Keratinocyte (primary cell): Measurements from ENCODE around the gene CLEC3B. TPM values are rescaled to one million over a fixed set of nuclear protein-coding genes. Genes with fewer than 3 reads are reported as not detected.

ENCODE experiments used
- DNase-seq: peaks from one replicate; pipeline ENCODE4 v3.0.0-alpha.2; 2011; ENCODE audit warnings: low read depth, missing footprints, low spot score
- FAIRE-seq: peaks from 2 replicates; lab custom pipeline; 2011; peaks lifted over from hg19 to GRCh38; lab: Jason Lieb, UNC
- H2AFZ ChIP-seq: 2 replicates; pipeline ENCODE4 v1.6.0; 2012; ENCODE audit warnings: low read length, control low read depth, inconsistent platforms; ENCODE audit not compliant: control insufficient read depth
- H3K27ac ChIP-seq: 2 replicates; pipeline ENCODE4 v1.5.1; 2011; ENCODE audit warnings: low read length; ENCODE audit not compliant: control insufficient read depth, insufficient read depth
- H3K27me3 ChIP-seq: 3 replicates; pipeline ENCODE4 v1.6.0; 2011; ENCODE audit warnings: low read length; ENCODE audit not compliant: control insufficient read depth, insufficient read depth; ENCODE audit errors: extremely low read depth
- H3K36me3 ChIP-seq, 2 experiments: 2 replicates in 1 of 2; 3 replicates in 1 of 2; pipeline ENCODE4 v1.5.1; 2011; ENCODE audit warnings: low read length in 2 of 2, mild to moderate bottlenecking in 1 of 2; ENCODE audit not compliant: control insufficient read depth in 2 of 2, insufficient read depth in 2 of 2; ENCODE audit errors: extremely low read depth in 1 of 2
- H3K4me1 ChIP-seq: 3 replicates; pipeline ENCODE4 v1.5.1; 2011; ENCODE audit warnings: low read length; ENCODE audit not compliant: control insufficient read depth, insufficient read depth; ENCODE audit errors: extremely low read depth
- H3K4me2 ChIP-seq: 3 replicates; pipeline ENCODE4 v1.6.0; 2011; ENCODE audit warnings: low read depth, low read length; ENCODE audit not compliant: control insufficient read depth, insufficient read depth; ENCODE audit errors: extremely low read depth
- H3K4me3 ChIP-seq, 3 experiments: fragments of 200-600 bp in 1 of 3; sonication (generic) in 1 of 3; 2 replicates in 2 of 3; 3 replicates in 1 of 3; pipeline ENCODE4 v1.5.1; 2011 to 2016; ENCODE audit warnings: low read length in 3 of 3, mild to moderate bottlenecking in 3 of 3, control low read depth in 2 of 3, inconsistent platforms in 1 of 3, low read depth in 1 of 3, mixed read lengths in 1 of 3, mixed run types in 1 of 3, moderate library complexity in 1 of 3; ENCODE audit not compliant: control insufficient read depth in 2 of 3, insufficient read depth in 2 of 3; ENCODE audit errors: extremely low read depth in 1 of 3
- H3K79me2 ChIP-seq: 2 replicates; pipeline ENCODE4 v1.6.0; 2012; ENCODE audit warnings: low read length; ENCODE audit not compliant: control insufficient read depth, insufficient read depth
- H3K9ac ChIP-seq: 3 replicates; pipeline ENCODE4 v1.6.0; 2011; ENCODE audit warnings: low read length; ENCODE audit not compliant: control insufficient read depth, insufficient read depth; ENCODE audit errors: extremely low read depth
- H3K9me1 ChIP-seq: 3 replicates; pipeline ENCODE4 v1.6.0; 2011; ENCODE audit warnings: low read length; ENCODE audit not compliant: control insufficient read depth, insufficient read depth; ENCODE audit errors: extremely low read depth
- H3K9me3 ChIP-seq: 2 replicates; pipeline ENCODE4 v1.5.1; 2012; ENCODE audit warnings: low read depth, low read length; ENCODE audit not compliant: control insufficient read depth
- H4K20me1 ChIP-seq: 3 replicates; pipeline ENCODE4 v1.6.0; 2011; ENCODE audit warnings: low read length; ENCODE audit not compliant: control insufficient read depth, insufficient read depth; ENCODE audit errors: extremely low read depth
- EZH2 ChIP-seq: IDR thresholded peaks from one replicate; pipeline ENCODE4 v1.6.1; 2012; ENCODE audit warnings: inconsistent platforms, mild to moderate bottlenecking, low read length, moderate library complexity
- dilution Hi-C: fragments of 300-500 bp; cut with MboI; formaldehyde crosslinking; loops from one replicate; pipeline ENCODE4 v1.7.0; 2020; ENCODE audit warnings: low sequenced_read_pairs; ENCODE audit not compliant: extremely low pct_ligation_motif_present
- polyA minus RNA-seq, 3 experiments: library from RNA; depleted of rRNA, polyadenylated mRNA; stranded (reverse); fragments of >200 nt; gene quantifications; 1 replicate in 1 of 3; 2 replicates in 1 of 3; 3 replicates in 1 of 3; pipeline ENCODE4 v1.2.3, GENCODE V29; 2011
- polyA plus RNA-seq, 5 experiments: library from polyadenylated mRNA; depleted of rRNA in 3 of 5; stranded (reverse) in 3 of 5; stranded (forward) in 1 of 5; unstranded in 1 of 5; fragments of >200 nt; gene quantifications; 1 replicate in 1 of 5; 2 replicates in 3 of 5; 3 replicates in 1 of 5; pipeline versions ENCODE4 v1.2.1 to v1.2.3, GENCODE V29; 2011 to 2012; ENCODE audit warnings: missing spikeins in 2 of 5, low read depth in 1 of 5, low replicate concordance in 1 of 5
- TF ChIP-seq, protein P1 (sequence below), 3 experiments: IDR thresholded peaks in 1 of 3; conservative IDR thresholded peaks in 1 of 3; optimal IDR thresholded peaks in 1 of 3; 2 replicates in 2 of 3; 3 replicates in 1 of 3; pipeline versions ENCODE3 to v1.5.1; 2011; ENCODE audit warnings: low read length in 3 of 3, mild to moderate bottlenecking in 3 of 3, moderate library complexity in 2 of 3, control low read depth in 1 of 3, inconsistent platforms in 1 of 3; ENCODE audit not compliant: insufficient read depth in 2 of 3; ENCODE audit errors: extremely low read depth in 1 of 3

CLEC3B gene, protein sequence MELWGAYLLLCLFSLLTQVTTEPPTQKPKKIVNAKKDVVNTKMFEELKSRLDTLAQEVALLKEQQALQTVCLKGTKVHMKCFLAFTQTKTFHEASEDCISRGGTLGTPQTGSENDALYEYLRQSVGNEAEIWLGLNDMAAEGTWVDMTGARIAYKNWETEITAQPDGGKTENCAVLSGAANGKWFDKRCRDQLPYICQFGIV
- polyA plus RNA-seq: 0.08 TPM in 1 of 3 replicates, not detected in the others
- not detected for polyA plus RNA-seq (2011; ENCODE audit: low read depth)
- not detected in 2 replicates for polyA plus RNA-seq (2011; cell fraction: cytosol; rRNA removed)
- 0.16 TPM in 1 of 2 replicates, not detected in the other for polyA plus RNA-seq (2011; cell fraction: nucleus; rRNA removed)
- polyA plus RNA-seq (2012; ENCODE audit: low replicate concordance): not detected in 2 replicates
- polyA minus RNA-seq: 0.20 TPM in 1 of 3 replicates, not detected in the others
- polyA minus RNA-seq (2011; cell fraction: cytosol; rRNA and poly(A)+ RNA removed): not detected
- 0.63 TPM in 1 of 2 replicates, not detected in the other for polyA minus RNA-seq (2011; cell fraction: nucleus; rRNA and poly(A)+ RNA removed)

DNA sequence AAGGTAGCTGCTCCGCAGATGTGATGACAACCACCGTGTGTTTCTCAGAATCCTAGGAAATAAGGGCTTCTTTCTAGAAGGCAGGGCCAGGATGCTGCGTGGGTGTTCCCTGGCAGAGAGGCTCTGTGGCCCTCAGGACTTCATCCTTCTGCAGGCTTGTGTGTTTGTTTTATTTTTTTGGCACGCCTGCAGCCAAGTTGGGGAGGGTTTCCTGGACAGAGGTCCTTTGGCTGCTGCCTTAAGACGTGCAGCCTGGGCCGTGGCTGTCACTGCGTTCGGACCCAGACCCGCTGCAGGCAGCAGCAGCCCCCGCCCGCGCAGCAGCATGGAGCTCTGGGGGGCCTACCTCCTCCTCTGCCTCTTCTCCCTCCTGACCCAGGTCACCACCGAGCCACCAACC is at the start of gene CLEC3B:
TSS of gene CLEC3B (plus strand) at position 266 of the 400 bp plus-strand sequence. CDS start at position 326, 60 bp downstream.
- Histone ChIP-seq H2AFZ (no peak within 1 kb of the TSS), H3K4me3 (no peak within 1 kb of the TSS), H3K4me1 (peaks cover 4% of the 10 kb centered on the region), H3K9me3 (no peaks in the 10 kb centered on the region), H3K4me2 (no peak within 1 kb of the TSS), H3K9ac (no peak within 1 kb of the TSS), H3K79me2 (no peaks in the 10 kb centered on the region), H3K27ac (no peak within 1 kb of the TSS), H3K36me3 (no peaks in the 10 kb centered on the region), H3K9me1 (no peaks in the 10 kb centered on the region), H3K27me3 (no peaks in the 10 kb centered on the region), H4K20me1 (no peaks in the 10 kb centered on the region)
- FAIRE-seq (no peak), DNase-seq (no peak)
- dilution Hi-C loops: no loop called here
- TF ChIP-seq, protein P1, sequence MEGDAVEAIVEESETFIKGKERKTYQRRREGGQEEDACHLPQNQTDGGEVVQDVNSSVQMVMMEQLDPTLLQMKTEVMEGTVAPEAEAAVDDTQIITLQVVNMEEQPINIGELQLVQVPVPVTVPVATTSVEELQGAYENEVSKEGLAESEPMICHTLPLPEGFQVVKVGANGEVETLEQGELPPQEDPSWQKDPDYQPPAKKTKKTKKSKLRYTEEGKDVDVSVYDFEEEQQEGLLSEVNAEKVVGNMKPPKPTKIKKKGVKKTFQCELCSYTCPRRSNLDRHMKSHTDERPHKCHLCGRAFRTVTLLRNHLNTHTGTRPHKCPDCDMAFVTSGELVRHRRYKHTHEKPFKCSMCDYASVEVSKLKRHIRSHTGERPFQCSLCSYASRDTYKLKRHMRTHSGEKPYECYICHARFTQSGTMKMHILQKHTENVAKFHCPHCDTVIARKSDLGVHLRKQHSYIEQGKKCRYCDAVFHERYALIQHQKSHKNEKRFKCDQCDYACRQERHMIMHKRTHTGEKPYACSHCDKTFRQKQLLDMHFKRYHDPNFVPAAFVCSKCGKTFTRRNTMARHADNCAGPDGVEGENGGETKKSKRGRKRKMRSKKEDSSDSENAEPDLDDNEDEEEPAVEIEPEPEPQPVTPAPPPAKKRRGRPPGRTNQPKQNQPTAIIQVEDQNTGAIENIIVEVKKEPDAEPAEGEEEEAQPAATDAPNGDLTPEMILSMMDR (optimal IDR thresholded peaks at IDR 0.05 in 1 of 3, IDR thresholded peaks at IDR 0.05 in 1 of 3, conservative IDR thresholded peaks at IDR 0.05 in 1 of 3; ENCODE audit: extremely low read depth in 1 of 3, insufficient read depth in 2 of 3, low read length in 3 of 3): no peak
- TF ChIP-seq EZH2: no peak

DNA sequence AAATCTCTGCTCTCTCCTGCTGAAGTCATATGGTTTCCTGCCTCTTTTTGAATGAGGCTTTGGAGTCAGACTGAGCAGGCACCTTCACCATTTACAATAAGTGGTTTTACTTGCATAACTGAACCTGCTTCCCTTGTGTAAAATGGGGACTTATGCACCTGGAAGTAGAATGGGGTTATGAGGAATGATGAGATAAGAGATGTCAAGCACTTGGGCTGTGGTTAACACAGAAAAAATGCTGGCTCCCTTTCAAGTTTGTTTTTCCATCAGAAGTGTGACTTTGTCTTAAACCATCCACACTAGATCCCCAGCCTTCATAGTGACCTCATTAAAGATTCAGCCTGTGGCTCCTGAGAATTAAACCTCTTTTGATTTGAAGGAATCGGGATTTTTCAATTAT is 44.9 kb upstream of the CLEC3B start:
- no peak overlapping the region for H3K9ac ChIP-seq
- H3K79me2 ChIP-seq: peaks cover 83% of the 10 kb centered on the region
- FAIRE-seq: peak; percentile 36
- DNase-seq: peak; percentile 54
- peaks cover 73% of the 10 kb centered on the region for H3K4me1 ChIP-seq
- H3K27me3 ChIP-seq: no peaks in the 10 kb centered on the region
- no peak overlapping the region for H2AFZ ChIP-seq
- dilution Hi-C loops: no loop called here
- TF ChIP-seq, protein P1 (optimal IDR thresholded peaks at IDR 0.05 in 1 of 3, IDR thresholded peaks at IDR 0.05 in 1 of 3, conservative IDR thresholded peaks at IDR 0.05 in 1 of 3; ENCODE audit: extremely low read depth in 1 of 3, insufficient read depth in 2 of 3, low read length in 3 of 3): no peak
- TF ChIP-seq EZH2: no peak
- H3K9me3 ChIP-seq: no peaks in the 10 kb centered on the region
- H4K20me1 ChIP-seq: peaks cover 18% of the 10 kb centered on the region
- peaks cover 7% of the 10 kb centered on the region for H3K9me1 ChIP-seq
- H3K4me2 ChIP-seq: peak overlapping the region; percentile 30
- peaks cover 2 to 12% of the 10 kb centered on the region in 2 experiments for H3K36me3 ChIP-seq
- no peak overlapping the region for H3K4me3 ChIP-seq
- peak overlapping the region; percentile 90 for H3K27ac ChIP-seq
